ENCODE data around the gene RERE.

RERE gene

GRCh38 chr1:8456991-8457390 is 360.4 kb downstream of the RERE start:
- Histone ChIP-seq H4K20me1 (ENCODE audit: control insufficient read depth, insufficient read depth, low read depth, low read length) (no peaks in the 10 kb centered on the region), H3K4me3 (ENCODE audit: low read length) (no peak overlapping the region), H3F3A (ENCODE audit: control insufficient read depth, insufficient read depth) (no peaks in the 10 kb centered on the region), H3K27ac (ENCODE audit: low read depth, low read length) (no peak overlapping the region), H3K4me2 (ENCODE audit: low read length) (no peak overlapping the region), H3K79me2 (ENCODE audit: control insufficient read depth, low read length) (peaks cover 19% of the 10 kb centered on the region), H3K4me1 (ENCODE audit: control insufficient read depth, low read length) (peaks cover 39% of the 10 kb centered on the region), H3K9me3 (ENCODE audit: control insufficient read depth, insufficient read depth, low read length) (no peaks in the 10 kb centered on the region), H3K9me2 (replicated peaks; ENCODE audit: control insufficient read depth, low read length) (no peaks in the 10 kb centered on the region), H3K36me3 (ENCODE audit: control insufficient read depth, low read length) (peaks cover 11% of the 10 kb centered on the region), H3K27me3 (ENCODE audit: control insufficient read depth, low read length) (no peaks in the 10 kb centered on the region)
- TF ChIP-seq EZH2phosphoT487 (IDR thresholded peaks at IDR 0.05; ENCODE audit: borderline replicate concordance, low read length): no peak
- no peak for TF ChIP-seq CTCF (IDR thresholded peaks at IDR 0.05; ENCODE audit: low read depth, low read length, poor library complexity, severe bottlenecking)

GRCh38 chr1:8456308-8456912 is 361.0 kb downstream of the RERE start:
- Histone ChIP-seq H3K27me3 (ENCODE audit: control insufficient read depth, low read length) (no peaks in the 10 kb centered on the region), H3K4me2 (ENCODE audit: low read length) (no peak overlapping the region), H3F3A (ENCODE audit: control insufficient read depth, insufficient read depth) (no peaks in the 10 kb centered on the region), H3K9me3 (ENCODE audit: control insufficient read depth, insufficient read depth, low read length) (no peaks in the 10 kb centered on the region), H4K20me1 (ENCODE audit: control insufficient read depth, insufficient read depth, low read depth, low read length) (no peaks in the 10 kb centered on the region), H3K4me3 (ENCODE audit: low read length) (no peak overlapping the region), H3K79me2 (ENCODE audit: control insufficient read depth, low read length) (peaks cover 19% of the 10 kb centered on the region), H3K4me1 (ENCODE audit: control insufficient read depth, low read length) (peaks cover 33% of the 10 kb centered on the region), H3K27ac (ENCODE audit: low read depth, low read length) (no peak overlapping the region), H3K36me3 (ENCODE audit: control insufficient read depth, low read length) (peaks cover 10% of the 10 kb centered on the region), H3K9me2 (replicated peaks; ENCODE audit: control insufficient read depth, low read length) (no peaks in the 10 kb centered on the region)
- TF ChIP-seq EZH2phosphoT487 (IDR thresholded peaks at IDR 0.05; ENCODE audit: borderline replicate concordance, low read length) (no peak), CTCF (IDR thresholded peaks at IDR 0.05; ENCODE audit: low read depth, low read length, poor library complexity, severe bottlenecking) (no peak)

GRCh38 chr1:8455700-8456307 is 361.6 kb downstream of the RERE start:
- Histone ChIP-seq H3K9me2 (replicated peaks; ENCODE audit: control insufficient read depth, low read length) (no peaks in the 10 kb centered on the region), H4K20me1 (ENCODE audit: control insufficient read depth, insufficient read depth, low read depth, low read length) (no peaks in the 10 kb centered on the region), H3K9me3 (ENCODE audit: control insufficient read depth, insufficient read depth, low read length) (no peaks in the 10 kb centered on the region), H3K4me3 (ENCODE audit: low read length) (no peak overlapping the region), H3K36me3 (ENCODE audit: control insufficient read depth, low read length) (peaks cover 5% of the 10 kb centered on the region), H3K27ac (ENCODE audit: low read depth, low read length) (no peak overlapping the region), H3K4me1 (ENCODE audit: control insufficient read depth, low read length) (peaks cover 27% of the 10 kb centered on the region), H3K79me2 (ENCODE audit: control insufficient read depth, low read length) (peaks cover 18% of the 10 kb centered on the region), H3K27me3 (ENCODE audit: control insufficient read depth, low read length) (no peaks in the 10 kb centered on the region), H3K4me2 (ENCODE audit: low read length) (no peak overlapping the region), H3F3A (ENCODE audit: control insufficient read depth, insufficient read depth) (no peaks in the 10 kb centered on the region)
- TF ChIP-seq EZH2phosphoT487 (IDR thresholded peaks at IDR 0.05; ENCODE audit: borderline replicate concordance, low read length) (no peak), CTCF (IDR thresholded peaks at IDR 0.05; ENCODE audit: low read depth, low read length, poor library complexity, severe bottlenecking) (no peak)
